Right lobe of liver (tissue), 6 donors: ENCODE data around the gene SLC25A10. TPM values are rescaled to one million over a fixed set of nuclear protein-coding genes. Genes with fewer than 3 reads are reported as not detected.
A peak's percentile ranks its signal among the peaks of the same experiment; 100 is the strongest.

Experiments
- ATAC-seq, 4 donors: fragments of 200-7000 bp; cut with Tn5 transposase; one replicate each; pipeline ENCODE4 v1.9.1; 2020; ENCODE audit warnings: mild to moderate bottlenecking in 4 of 4, moderate library complexity in 4 of 4
- DNase-seq, 3 donors: peaks; one replicate each; pipeline ENCODE4 v3.0.0-alpha.2; 2020
- H3K27ac ChIP-seq, 3 donors: fragments of 200-600 bp; one replicate each; pipeline ENCODE4 v1.8.0; 2022
- H3K27me3 ChIP-seq, 2 donors: fragments of 200-600 bp; one replicate each; pipeline ENCODE4 v1.8.0; 2022
- H3K36me3 ChIP-seq, 4 donors: fragments of 200-600 bp; sonication (generic) in 1 of 4; one replicate each; pipeline versions ENCODE4 v1.5.1 to v1.8.0; 2017 to 2022; ENCODE audit warnings: control low read depth in 1 of 4
- H3K4me1 ChIP-seq, 4 donors: fragments of 200-600 bp; sonication (generic) in 1 of 4; one replicate each; pipeline versions ENCODE4 v1.5.1 to v1.8.0; 2017 to 2022; ENCODE audit warnings: control low read depth in 1 of 4
- H3K4me3 ChIP-seq, 3 donors: fragments of 200-600 bp; one replicate each; pipeline ENCODE4 v1.8.0; 2022
- H3K9me3 ChIP-seq, 4 donors: fragments of 200-600 bp; sonication (generic) in 1 of 4; one replicate each; pipeline versions ENCODE4 v1.5.1 to v1.8.0; 2017 to 2022; ENCODE audit warnings: control low read depth in 1 of 4
- POLR2A ChIP-seq: fragments of 450-650 bp; IDR thresholded peaks from one replicate; pipeline ENCODE4 v1.6.1; 2017; ENCODE audit warnings: antibody characterized with exemption, mild to moderate bottlenecking
- WGBS: methylation state at CpG from one replicate; pipeline ENCODE4 v1.1.6; 2018; ENCODE audit warnings: low coverage, low lambda C conversion rate; ENCODE audit not compliant: insufficient coverage; ENCODE audit errors: missing lambda C conversion rate; 5-methylcytosine and 5-hydroxymethylcytosine counted together
- intact Hi-C, 2 donors: fragments of 100-400 bp; cut with DNase I; formaldehyde crosslinking; loops; one replicate each; pipeline versions ENCODE4 v1.11.2 to v1.14.1; 2022
- total RNA-seq, 6 experiments: library from RNA; depleted of rRNA in 2 of 6; stranded (reverse); fragments of >200 nt in 2 of 6; fragmentation: NEBNext Ultra II Directional in 3 of 6; extraction: Animal tissue kit (Norgen Biotek cat#: 25700) in 3 of 6; gene quantifications; one replicate each; pipeline versions ENCODE4 v1.1.0 to v1.2.4, GENCODE V29; 2016 to 2023
- TF ChIP-seq, protein P1 (sequence below), 4 donors: fragments of 200-600 bp in 3 of 4; fragments of 450-650 bp in 1 of 4; IDR thresholded peaks; one replicate each; pipeline versions ENCODE4 v1.5.1 to v1.8.0; 2016 to 2022; ENCODE audit warnings: antibody characterized with exemption in 4 of 4, mild to moderate bottlenecking in 2 of 4
- donor health status: DM: no; HTN: yes; CAD: no.
- donor health status: DM: no; HTN: no; CAD: no.
- donor health status: DM: no; HTN: no; CAD: no.
- donor health status: DM: no; HTN: yes; CAD: no.
- donor health status: DM: no; HTN: yes; CAD: no.

SLC25A10 gene
- total RNA-seq, 6 experiments from 2014 or later: 35.6 to 92.0 (median 72.7) TPM

DNA sequence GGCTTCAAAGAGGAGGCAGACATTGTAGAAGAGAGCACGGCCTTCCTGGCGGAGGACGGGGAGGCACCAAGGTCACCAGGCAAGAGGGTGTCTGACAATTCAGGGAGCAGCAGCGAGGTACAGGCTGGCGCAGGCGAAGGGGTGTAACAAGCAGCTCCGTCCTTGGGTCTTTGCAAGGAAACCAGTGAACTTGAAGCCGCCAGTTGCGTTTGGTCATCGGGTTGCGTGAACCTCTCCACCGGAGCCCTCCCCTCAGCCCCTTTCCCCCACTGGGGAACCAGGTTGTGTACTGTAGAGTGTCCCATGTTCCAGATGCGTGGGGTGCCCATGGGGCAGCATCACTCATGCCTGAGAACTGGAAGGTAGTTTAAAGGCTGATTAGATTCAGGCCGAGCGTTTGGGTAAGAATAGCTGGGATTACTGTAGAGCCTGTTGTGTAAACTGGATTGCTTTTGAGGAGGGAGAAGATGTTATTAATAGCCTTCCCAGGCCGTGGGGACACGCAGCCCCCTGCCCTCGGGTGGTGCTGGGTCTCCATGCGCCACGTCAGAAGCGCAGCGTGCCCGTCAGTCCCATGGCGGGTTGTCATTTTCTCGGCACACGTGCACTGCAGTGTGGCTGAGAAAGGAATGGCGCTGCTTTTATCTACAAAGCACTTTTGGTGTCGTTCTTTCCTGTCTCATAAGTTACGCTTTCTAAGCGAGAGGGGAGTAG lies 6.4 kb upstream of the SLC25A10 start:
- Histone ChIP-seq H3K36me3 (peaks cover 0 to 47% (median 15%) of the 10 kb centered on the region in 4 donors), H3K27ac (no peak overlapping the region), H3K4me3 (no peak overlapping the region), H3K4me1 (peaks cover 0 to 36% (median 15%) of the 10 kb centered on the region in 4 donors), H3K27me3 (no peaks in the 10 kb centered on the region), H3K9me3 (no peaks in the 10 kb centered on the region)
- intact Hi-C loops: loop anchor here in 1 of 2 donors (5.0 kb wide), 1 partner anchor 33 kb away; no protein-coding TSS in a partner anchor
- ATAC-seq (no peak), DNase-seq (peak in 1 of 3 donors; percentile 44)
- no peak for TF ChIP-seq POLR2A
- TF ChIP-seq, protein P1, sequence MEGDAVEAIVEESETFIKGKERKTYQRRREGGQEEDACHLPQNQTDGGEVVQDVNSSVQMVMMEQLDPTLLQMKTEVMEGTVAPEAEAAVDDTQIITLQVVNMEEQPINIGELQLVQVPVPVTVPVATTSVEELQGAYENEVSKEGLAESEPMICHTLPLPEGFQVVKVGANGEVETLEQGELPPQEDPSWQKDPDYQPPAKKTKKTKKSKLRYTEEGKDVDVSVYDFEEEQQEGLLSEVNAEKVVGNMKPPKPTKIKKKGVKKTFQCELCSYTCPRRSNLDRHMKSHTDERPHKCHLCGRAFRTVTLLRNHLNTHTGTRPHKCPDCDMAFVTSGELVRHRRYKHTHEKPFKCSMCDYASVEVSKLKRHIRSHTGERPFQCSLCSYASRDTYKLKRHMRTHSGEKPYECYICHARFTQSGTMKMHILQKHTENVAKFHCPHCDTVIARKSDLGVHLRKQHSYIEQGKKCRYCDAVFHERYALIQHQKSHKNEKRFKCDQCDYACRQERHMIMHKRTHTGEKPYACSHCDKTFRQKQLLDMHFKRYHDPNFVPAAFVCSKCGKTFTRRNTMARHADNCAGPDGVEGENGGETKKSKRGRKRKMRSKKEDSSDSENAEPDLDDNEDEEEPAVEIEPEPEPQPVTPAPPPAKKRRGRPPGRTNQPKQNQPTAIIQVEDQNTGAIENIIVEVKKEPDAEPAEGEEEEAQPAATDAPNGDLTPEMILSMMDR (IDR thresholded peaks at IDR 0.05): no peak
- WGBS: 91% methylated on average over 17 of the region's 30 CpGs

DNA sequence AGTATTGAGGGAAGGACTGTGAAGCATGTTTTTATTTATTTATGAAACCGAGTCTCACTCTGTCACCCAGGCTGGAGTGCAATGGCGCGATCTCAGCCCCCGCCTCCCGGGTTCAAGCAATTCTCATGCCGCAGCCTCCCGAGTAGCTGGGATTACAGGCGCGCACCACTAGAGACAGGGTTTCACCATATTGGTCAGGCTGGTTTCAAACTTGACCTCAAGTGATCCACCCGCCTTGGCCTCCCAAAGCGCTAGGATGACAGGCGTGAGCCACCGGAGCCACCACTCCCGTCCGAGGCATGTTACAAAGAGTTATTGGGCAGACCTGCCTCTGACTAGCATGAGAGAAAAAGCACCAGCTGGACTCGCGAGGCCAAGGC lies 5.9 kb upstream of the SLC25A10 start:
- ATAC-seq (no peak), DNase-seq (peak in 1 of 3 donors; percentile 43)
- 90% methylated on average over 11 of the region's 17 CpGs for WGBS
- peaks cover 0 to 36% (median 16%) of the 10 kb centered on the region in 4 donors for H3K4me1 ChIP-seq
- H3K27ac ChIP-seq: no peak overlapping the region
- H3K36me3 ChIP-seq: peaks cover 0 to 42% (median 15%) of the 10 kb centered on the region in 4 donors
- H3K4me3 ChIP-seq: no peak overlapping the region
- intact Hi-C loops: loop anchor here in 1 of 2 donors (5.0 kb wide), 1 partner anchor 34 kb away; no protein-coding TSS in a partner anchor
- H3K9me3 ChIP-seq: no peaks in the 10 kb centered on the region
- no peaks in the 10 kb centered on the region for H3K27me3 ChIP-seq
- TF ChIP-seq POLR2A: no peak
- TF ChIP-seq, protein P1 (IDR thresholded peaks at IDR 0.05): no peak

DNA sequence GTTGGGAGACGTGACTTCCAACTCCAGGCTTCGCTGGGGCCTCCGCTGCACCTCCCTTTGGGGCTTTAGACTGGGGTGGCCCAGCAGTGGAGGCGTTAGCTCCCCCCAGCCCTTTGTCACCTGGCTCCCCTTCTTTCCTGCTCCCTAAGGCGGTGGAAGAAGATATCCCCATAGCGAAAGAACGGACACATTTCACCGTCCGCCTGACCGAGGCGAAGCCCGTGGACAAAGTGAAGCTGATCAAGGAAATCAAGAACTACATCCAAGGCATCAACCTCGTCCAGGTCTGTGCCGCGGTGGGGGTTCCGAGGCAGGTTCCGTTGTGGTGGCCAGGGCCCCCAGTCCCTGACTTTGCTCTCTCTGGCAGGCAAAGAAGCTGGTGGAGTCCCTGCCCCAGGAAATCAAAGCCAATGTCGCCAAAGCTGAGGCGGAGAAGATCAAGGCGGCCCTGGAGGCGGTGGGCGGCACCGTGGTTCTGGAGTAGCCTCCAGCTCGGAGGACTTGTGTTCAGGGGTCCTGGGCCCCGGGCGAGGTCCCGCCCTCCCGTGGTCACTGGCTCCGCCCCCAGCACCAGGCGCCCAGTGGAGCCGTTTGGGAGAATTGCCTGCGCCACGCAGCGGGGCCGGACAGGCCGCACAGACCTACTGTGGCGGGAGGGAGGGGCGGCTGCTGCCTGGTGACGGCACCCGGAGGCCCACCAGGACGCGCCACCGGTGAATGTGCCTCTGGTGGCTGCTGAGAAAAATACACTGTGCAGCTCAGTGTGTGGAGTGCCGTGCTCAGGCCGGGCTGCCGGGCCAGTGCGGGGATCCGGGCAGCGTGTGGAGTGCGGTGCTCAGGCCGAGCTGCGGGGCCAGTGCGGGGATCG lies 5.1 kb upstream of the SLC25A10 start:
- Histone ChIP-seq H3K9me3 (no peaks in the 10 kb centered on the region), H3K27me3 (no peaks in the 10 kb centered on the region), H3K4me1 (peaks cover 0 to 32% (median 12%) of the 10 kb centered on the region in 4 donors), H3K27ac (no peak overlapping the region), H3K36me3 (peaks cover 0 to 35% (median 12%) of the 10 kb centered on the region in 4 donors), H3K4me3 (no peak overlapping the region)
- TF ChIP-seq, protein P1 (IDR thresholded peaks at IDR 0.05): no peak
- no peak for TF ChIP-seq POLR2A
- no peak for DNase-seq
- intact Hi-C loops: loop anchor here in 1 of 2 donors (5.0 kb wide), 1 partner anchor 35 kb away; no protein-coding TSS in a partner anchor
- 93% methylated on average over 3 of the region's 54 CpGs for WGBS
- ATAC-seq: no peak

DNA sequence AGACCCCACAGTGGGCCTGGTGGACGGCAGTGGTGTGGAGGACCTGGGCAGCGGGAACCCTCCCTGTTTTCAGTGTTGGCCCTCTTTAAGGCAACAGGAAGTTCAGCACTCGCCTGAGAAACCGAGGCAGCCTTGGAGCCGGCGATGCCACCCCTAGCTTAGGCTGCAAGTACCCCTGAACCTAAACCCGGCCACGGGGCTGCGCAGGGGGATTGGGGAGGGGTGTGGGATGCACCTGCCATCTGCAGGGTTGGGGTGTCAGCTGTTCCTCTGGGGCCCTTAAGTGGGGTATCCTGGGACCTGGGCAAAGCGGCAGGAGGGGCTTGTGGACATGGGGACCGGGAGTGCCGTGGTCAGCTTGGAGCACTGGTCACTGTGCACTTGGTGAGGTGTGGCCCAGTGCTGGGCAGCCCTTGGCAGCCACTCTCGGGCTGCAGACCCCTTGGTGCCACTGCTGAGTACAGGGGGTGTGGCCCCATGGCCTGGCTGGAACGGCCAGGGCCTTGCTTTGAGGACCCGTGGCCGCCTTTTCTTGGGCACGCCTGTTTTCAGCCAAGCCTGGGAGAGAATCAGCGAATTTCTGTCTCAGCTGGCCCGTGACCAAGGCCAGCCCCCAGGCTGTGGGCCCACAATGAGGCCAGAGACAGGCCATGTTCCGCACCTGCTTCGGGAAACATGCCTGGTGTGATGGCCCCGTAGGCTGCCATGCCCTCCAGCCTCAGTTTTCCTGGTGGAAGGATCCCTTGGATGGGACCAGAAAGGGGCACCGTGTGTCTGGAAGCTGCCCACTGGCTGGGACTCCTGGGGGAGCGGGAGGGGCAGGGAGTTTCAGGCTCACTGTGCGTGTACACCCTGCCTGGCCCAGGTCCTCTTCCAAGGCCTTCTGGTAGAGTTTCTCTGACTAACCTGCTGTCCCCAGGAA lies 4.1 kb upstream of the SLC25A10 start:
- TF ChIP-seq, protein P1 (IDR thresholded peaks at IDR 0.05): no peak
- no peak for TF ChIP-seq POLR2A
- H3K4me1 ChIP-seq: peaks cover 0 to 28% (median 11%) of the 10 kb centered on the region in 4 donors
- H3K9me3 ChIP-seq: no peaks in the 10 kb centered on the region
- 60% methylated on average over 1 of the region's 25 CpGs for WGBS
- intact Hi-C loops: loop anchor here in 1 of 2 donors (5.0 kb wide), 1 partner anchor 36 kb away; no protein-coding TSS in a partner anchor
- no peak overlapping the region for H3K4me3 ChIP-seq
- ATAC-seq: no peak
- DNase-seq: no peak
- peaks cover 0 to 35% (median 12%) of the 10 kb centered on the region in 4 donors for H3K36me3 ChIP-seq
- no peaks in the 10 kb centered on the region for H3K27me3 ChIP-seq
- H3K27ac ChIP-seq: no peak overlapping the region
